T-helper 2 cell (primary cell): ENCODE measurements around the gene EHMT1.

Experiments used
- DNase-seq, 5 experiments: peaks; one replicate each; pipeline versions ENCODE4 v3.0.0 to v3.0.0-alpha.2; 2012 to 2022

Gene EHMT1

GRCh38 chr9:137811283-137811870 lies 192.6 kb downstream of the EHMT1 start:
- no peak for DNase-seq

- no peak for DNase-seq
Observed at GRCh38 chr9:137812356-137813023, 193.7 kb downstream of the EHMT1 start.

- DNase-seq, result no peak
Observed at GRCh38 chr9:137813167-137813566, 194.4 kb downstream of the EHMT1 start.

- no peak for DNase-seq
Observed at GRCh38 chr9:137813651-137814415, 195.0 kb downstream of the EHMT1 start.

- no peak for DNase-seq
Observed at GRCh38 chr9:137814436-137814835, 195.6 kb downstream of the EHMT1 start.

- DNase-seq, result no peak
Observed at GRCh38 chr9:137814841-137815240, 196.0 kb downstream of the EHMT1 start.

- no peak for DNase-seq
Observed at GRCh38 chr9:137815256-137816255, 196.8 kb downstream of the EHMT1 start.

- no peak for DNase-seq
Observed at GRCh38 chr9:137816531-137817235, 197.9 kb downstream of the EHMT1 start.

GRCh38 chr9:137817236-137818200 lies 198.7 kb downstream of the EHMT1 start:
- no peak for DNase-seq

- DNase-seq, result no peak
Observed at GRCh38 chr9:137818286-137818685, 199.5 kb downstream of the EHMT1 start.

GRCh38 chr9:137820161-137820855 lies 201.5 kb downstream of the EHMT1 start:
- DNase-seq, result no peak

- DNase-seq, result no peak
Observed at GRCh38 chr9:137823986-137824771, 205.4 kb downstream of the EHMT1 start.

- no peak for DNase-seq
Observed at GRCh38 chr9:137825324-137825989, 206.7 kb downstream of the EHMT1 start.

- DNase-seq, result no peak
Observed at GRCh38 chr9:137827908-137828526, 209.2 kb downstream of the EHMT1 start.

GRCh38 chr9:137828527-137829259 lies 209.9 kb downstream of the EHMT1 start:
- no peak for DNase-seq

GRCh38 chr9:137829260-137829996 lies 210.6 kb downstream of the EHMT1 start:
- DNase-seq, result no peak
